Thyroid gland (tissue), 4 donors: ENCODE results near the gene SPOCK1.

Experiments used
- POLR2A ChIP-seq, 2 donors: fragments of 450-650 bp; IDR thresholded peaks; one replicate each; pipeline ENCODE4 v1.6.1; 2017; ENCODE audit warnings: antibody characterized with exemption in 2 of 2, mild to moderate bottlenecking in 2 of 2, moderate library complexity in 1 of 2
- TF ChIP-seq, protein P1 (sequence below), 6 experiments: fragments of 200-600 bp in 3 of 6; fragments of 450-650 bp in 3 of 6; sonication (generic) in 3 of 6; IDR thresholded peaks; one replicate each; pipeline ENCODE4 v1.5.1; 2016 to 2019; ENCODE audit warnings: antibody characterized with exemption in 6 of 6, mild to moderate bottlenecking in 2 of 6, inconsistent platforms in 1 of 6, moderate library complexity in 1 of 6

DNA sequence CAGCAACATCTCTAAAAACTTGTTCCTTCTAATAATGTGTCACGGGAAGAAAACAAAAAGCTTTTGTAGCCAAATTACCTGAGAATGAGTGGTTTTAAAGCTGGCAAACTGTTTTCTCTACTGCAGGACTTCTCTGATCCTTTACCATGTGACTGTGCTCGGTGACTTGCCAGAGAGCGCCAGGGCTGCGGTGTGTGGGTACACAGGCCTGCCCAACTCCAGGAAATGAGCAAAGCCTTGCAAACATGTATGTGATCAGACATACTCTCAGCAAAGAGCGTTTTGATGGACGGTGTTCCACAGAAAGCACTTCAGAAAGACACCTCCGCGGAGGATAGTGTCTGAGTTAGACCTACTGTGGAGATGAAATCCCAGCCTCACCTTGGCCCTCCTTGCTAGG, 157.3 kb downstream of the SPOCK1 start:
- TF ChIP-seq, protein P1, sequence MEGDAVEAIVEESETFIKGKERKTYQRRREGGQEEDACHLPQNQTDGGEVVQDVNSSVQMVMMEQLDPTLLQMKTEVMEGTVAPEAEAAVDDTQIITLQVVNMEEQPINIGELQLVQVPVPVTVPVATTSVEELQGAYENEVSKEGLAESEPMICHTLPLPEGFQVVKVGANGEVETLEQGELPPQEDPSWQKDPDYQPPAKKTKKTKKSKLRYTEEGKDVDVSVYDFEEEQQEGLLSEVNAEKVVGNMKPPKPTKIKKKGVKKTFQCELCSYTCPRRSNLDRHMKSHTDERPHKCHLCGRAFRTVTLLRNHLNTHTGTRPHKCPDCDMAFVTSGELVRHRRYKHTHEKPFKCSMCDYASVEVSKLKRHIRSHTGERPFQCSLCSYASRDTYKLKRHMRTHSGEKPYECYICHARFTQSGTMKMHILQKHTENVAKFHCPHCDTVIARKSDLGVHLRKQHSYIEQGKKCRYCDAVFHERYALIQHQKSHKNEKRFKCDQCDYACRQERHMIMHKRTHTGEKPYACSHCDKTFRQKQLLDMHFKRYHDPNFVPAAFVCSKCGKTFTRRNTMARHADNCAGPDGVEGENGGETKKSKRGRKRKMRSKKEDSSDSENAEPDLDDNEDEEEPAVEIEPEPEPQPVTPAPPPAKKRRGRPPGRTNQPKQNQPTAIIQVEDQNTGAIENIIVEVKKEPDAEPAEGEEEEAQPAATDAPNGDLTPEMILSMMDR (IDR thresholded peaks at IDR 0.05), result no peak
- no peak for TF ChIP-seq POLR2A (IDR thresholded peaks at IDR 0.05)
